Thymus (tissue), 11 donors: Measurements from ENCODE around the gene ZNF460. TPM values are rescaled to one million over a fixed set of nuclear protein-coding genes. Genes with fewer than 3 reads are reported as not detected.

Experiments used
- DNase-seq, 9 donors: peaks; one replicate each; pipeline ENCODE4 v3.0.0-alpha.2; 2013; ENCODE audit warnings: low spot score in 9 of 9, low read depth in 6 of 9, missing footprints in 1 of 9
- H3K27ac ChIP-seq, 2 donors: one replicate each; pipeline ENCODE4 v1.5.1; 2013; ENCODE audit warnings: control low read depth in 1 of 2, low read depth in 1 of 2, low read length in 1 of 2, mild to moderate bottlenecking in 1 of 2, moderate library complexity in 1 of 2
- H3K27me3 ChIP-seq, 2 donors: one replicate each; pipeline ENCODE4 v1.5.1; 2013; ENCODE audit warnings: low read length in 1 of 2; ENCODE audit not compliant: control insufficient read depth in 2 of 2, insufficient read depth in 1 of 2
- H3K36me3 ChIP-seq, 2 donors: one replicate each; pipeline ENCODE4 v1.5.1; 2013; ENCODE audit warnings: low read length in 1 of 2, mild to moderate bottlenecking in 1 of 2, moderate library complexity in 1 of 2; ENCODE audit not compliant: control insufficient read depth in 2 of 2, insufficient read depth in 2 of 2
- H3K4me1 ChIP-seq, 2 donors: one replicate each; pipeline ENCODE4 v1.5.1; 2013; ENCODE audit warnings: low read length in 2 of 2; ENCODE audit not compliant: control insufficient read depth in 2 of 2, insufficient read depth in 2 of 2
- H3K4me3 ChIP-seq, 2 donors: one replicate each; pipeline ENCODE4 v1.5.1; 2013; ENCODE audit warnings: low read length in 2 of 2, control low read depth in 1 of 2, mild to moderate bottlenecking in 1 of 2
- H3K9me3 ChIP-seq, 2 donors: one replicate each; pipeline ENCODE4 v1.5.1; 2013; ENCODE audit warnings: low read length in 1 of 2, mild to moderate bottlenecking in 1 of 2; ENCODE audit not compliant: control insufficient read depth in 2 of 2, insufficient read depth in 1 of 2
- WGBS: extraction: QIAGEN DNeasy Blood & Tissue Kit; methylation state at CpG from one replicate; pipeline ENCODE4 v1.1.7; 2013; 5-methylcytosine and 5-hydroxymethylcytosine counted together
- polyA plus RNA-seq: library from polyadenylated mRNA; stranded (reverse); fragments of 200-250 nt; gene quantifications from one replicate; pipeline ENCODE4 v1.2.3, GENCODE V29; 2013
- total RNA-seq: library from RNA; stranded (reverse); fragments of 120-200 nt; gene quantifications from one replicate; pipeline ENCODE4 v1.2.4, GENCODE V29; 2013
- donor health status: healthy.

Gene ZNF460
- total and polyA plus RNA-seq, 2 donors = 1.4 to 20.7 TPM

GRCh38 chr19:57292547-57292946 is 12.3 kb downstream of the ZNF460 start:
- 98% methylated on average over 1 of the region's 1 CpG for WGBS

GRCh38 chr19:57293719-57294118 is 13.4 kb downstream of the ZNF460 start:
- no peak overlapping the region for H3K27ac ChIP-seq
- H3K27me3 ChIP-seq = no peaks in the 10 kb centered on the region
- no peak overlapping the region for H3K4me3 ChIP-seq
- H3K4me1 ChIP-seq = no peaks in the 10 kb centered on the region
- peaks cover 37 to 51% of the 10 kb centered on the region in 2 donors for H3K36me3 ChIP-seq
- WGBS = 98% methylated on average over 1 of the region's 1 CpG
- DNase-seq = no peak
- H3K9me3 ChIP-seq = peaks cover 0 to 8% of the 10 kb centered on the region in 2 donors

More at GRCh38 chr19:57292547-57292946, 12.3 kb downstream of the ZNF460 start:
- Histone ChIP-seq H3K36me3 (peaks cover 47 to 59% of the 10 kb centered on the region in 2 donors), H3K4me3 (no peak overlapping the region), H3K27ac (no peak overlapping the region), H3K27me3 (no peaks in the 10 kb centered on the region), H3K4me1 (no peaks in the 10 kb centered on the region), H3K9me3 (peaks cover 0 to 8% of the 10 kb centered on the region in 2 donors)
- no peak for DNase-seq

GRCh38 chr19:57302020-57302465 is 21.8 kb downstream of the ZNF460 start:
- Histone ChIP-seq H3K36me3 (peaks cover 0 to 11% of the 10 kb centered on the region in 2 donors), H3K27me3 (no peaks in the 10 kb centered on the region), H3K4me3 (no peak overlapping the region), H3K27ac (no peak overlapping the region), H3K9me3 (no peaks in the 10 kb centered on the region), H3K4me1 (no peaks in the 10 kb centered on the region)
- DNase-seq = no peak
- WGBS = 98% methylated on average over 1 of the region's 1 CpG

GRCh38 chr19:57302727-57303401 is 22.6 kb downstream of the ZNF460 start:
- DNase-seq = no peak
- Histone ChIP-seq H3K27ac (no peak overlapping the region), H3K36me3 (peaks cover 0 to 11% of the 10 kb centered on the region in 2 donors), H3K27me3 (no peaks in the 10 kb centered on the region), H3K9me3 (no peaks in the 10 kb centered on the region), H3K4me3 (no peak overlapping the region), H3K4me1 (no peaks in the 10 kb centered on the region)
- 98% methylated on average over 7 of the region's 7 CpGs for whole genome bisulfite sequencing

GRCh38 chr19:57305056-57305455 is 24.8 kb downstream of the ZNF460 start:
- WGBS = 71% methylated on average over 1 of the region's 1 CpG
- H3K36me3 ChIP-seq = peaks cover 0 to 6% of the 10 kb centered on the region in 2 donors
- H3K9me3 ChIP-seq = no peaks in the 10 kb centered on the region
- no peak for DNase-seq
- H3K4me1 ChIP-seq = no peaks in the 10 kb centered on the region
- no peaks in the 10 kb centered on the region for H3K27me3 ChIP-seq
- H3K27ac ChIP-seq = no peak overlapping the region
- no peak overlapping the region for H3K4me3 ChIP-seq

GRCh38 chr19:57308514-57308913 is 28.2 kb downstream of the ZNF460 start:
- peaks cover 0 to 2% of the 10 kb centered on the region in 2 donors for H3K36me3 ChIP-seq
- no peaks in the 10 kb centered on the region for H3K9me3 ChIP-seq
- H3K27me3 ChIP-seq = no peaks in the 10 kb centered on the region
- no peak overlapping the region for H3K27ac ChIP-seq
- no peaks in the 10 kb centered on the region for H3K4me1 ChIP-seq
- no peak overlapping the region for H3K4me3 ChIP-seq
- no peak for DNase-seq

- H3K4me3 ChIP-seq = no peak overlapping the region
- WGBS = 93% methylated on average over 2 of the region's 2 CpGs
- no peak for DNase-seq
- H3K27me3 ChIP-seq = peaks cover 0 to 6% of the 10 kb centered on the region in 2 donors
- H3K9me3 ChIP-seq = no peaks in the 10 kb centered on the region
- H3K36me3 ChIP-seq = no peaks in the 10 kb centered on the region
- H3K27ac ChIP-seq = no peak overlapping the region
- H3K4me1 ChIP-seq = no peaks in the 10 kb centered on the region
These were observed 30.5 kb downstream of the ZNF460 start for GRCh38 chr19:57310792-57311191.

GRCh38 chr19:57314146-57314545 is 33.9 kb downstream of the ZNF460 start:
- no peaks in the 10 kb centered on the region for H3K9me3 ChIP-seq
- H3K36me3 ChIP-seq = no peaks in the 10 kb centered on the region
- no peak for DNase-seq
- 86% methylated on average over 4 of the region's 4 CpGs for WGBS
- H3K27ac ChIP-seq = no peak overlapping the region
- H3K4me3 ChIP-seq = no peak overlapping the region
- H3K27me3 ChIP-seq = peaks cover 19 to 35% of the 10 kb centered on the region in 2 donors
- no peaks in the 10 kb centered on the region for H3K4me1 ChIP-seq

- H3K4me3 ChIP-seq = no peak overlapping the region
- no peaks in the 10 kb centered on the region for H3K36me3 ChIP-seq
- no peak for DNase-seq
- 19% methylated on average over 29 of the region's 29 CpGs for WGBS
- H3K4me1 ChIP-seq = peaks cover 14 to 18% of the 10 kb centered on the region in 2 donors
- peaks cover 19 to 35% of the 10 kb centered on the region in 2 donors for H3K27me3 ChIP-seq
- no peaks in the 10 kb centered on the region for H3K9me3 ChIP-seq
- no peak overlapping the region for H3K27ac ChIP-seq
These were observed 37.2 kb downstream of the ZNF460 start for GRCh38 chr19:57317503-57317902.
